HEK293T (cell line): ENCODE measurements around the gene APOA5.

ENCODE experiments used
- ARNT ChIP-seq: fragments of 450-650 bp; IDR thresholded peaks from 2 replicates; pipeline ENCODE4 v1.6.1; 2017; ENCODE audit warnings: mild to moderate bottlenecking
- BHLHE40 ChIP-seq: fragments of 450-650 bp; IDR thresholded peaks from 2 replicates; pipeline ENCODE4 v1.6.1; 2016; ENCODE audit warnings: mild to moderate bottlenecking, moderate library complexity, borderline replicate concordance
- ELF4 ChIP-seq: fragments of 450-650 bp; IDR thresholded peaks from 2 replicates; pipeline ENCODE4 v1.6.1; 2017; ENCODE audit warnings: antibody characterized with exemption
- FOXA1 ChIP-seq: fragments of 450-650 bp; IDR thresholded peaks from 2 replicates; pipeline ENCODE4 v1.6.1; 2016; ENCODE audit warnings: mild to moderate bottlenecking
- FOXK2 ChIP-seq: fragments of 450-650 bp; IDR thresholded peaks from 2 replicates; pipeline ENCODE4 v1.6.1; 2016; ENCODE audit warnings: mild to moderate bottlenecking
- FOXM1 ChIP-seq: fragments of 450-650 bp; IDR thresholded peaks from 2 replicates; pipeline ENCODE4 v1.6.1; 2017; ENCODE audit warnings: mild to moderate bottlenecking, borderline replicate concordance
- L3MBTL2 ChIP-seq: fragments of 450-650 bp; conservative IDR thresholded peaks from 2 replicates; pipeline ENCODE4 v1.6.1; 2016; ENCODE audit warnings: mild to moderate bottlenecking
- NFRKB ChIP-seq: fragments of 450-650 bp; IDR thresholded peaks from 2 replicates; pipeline ENCODE4 v1.6.1; 2016; ENCODE audit warnings: mild to moderate bottlenecking, moderate library complexity
- SP1 ChIP-seq: fragments of 450-650 bp; IDR thresholded peaks from 2 replicates; pipeline ENCODE4 v1.6.1; 2017
- SUZ12 ChIP-seq: fragments of 450-650 bp; IDR thresholded peaks from 2 replicates; pipeline ENCODE4 v1.6.1; 2016; ENCODE audit warnings: mild to moderate bottlenecking
- TARDBP ChIP-seq: fragments of 450-650 bp; IDR thresholded peaks from 2 replicates; pipeline ENCODE4 v1.6.1; 2016
- ZNF384 ChIP-seq: fragments of 450-650 bp; IDR thresholded peaks from 2 replicates; pipeline ENCODE4 v1.6.1; 2016
- TF ChIP-seq, protein P1 (sequence below): fragments of 450-650 bp; IDR thresholded peaks from 2 replicates; pipeline ENCODE4 v1.6.1; 2016

GRCh38 chr11:116831790-116832349 lies 40.2 kb upstream of the APOA5 start:
- no peak for TF ChIP-seq SP1
- no peak for TF ChIP-seq L3MBTL2
- TF ChIP-seq ARNT: no peak
- TF ChIP-seq FOXK2: no peak
- TF ChIP-seq ZNF384: no peak
- no peak for TF ChIP-seq ELF4
- TF ChIP-seq FOXM1: no peak
- no peak for TF ChIP-seq TARDBP
- TF ChIP-seq BHLHE40: no peak
- TF ChIP-seq FOXA1: no peak
- TF ChIP-seq SUZ12: no peak
- TF ChIP-seq NFRKB: no peak
- TF ChIP-seq, protein P1, sequence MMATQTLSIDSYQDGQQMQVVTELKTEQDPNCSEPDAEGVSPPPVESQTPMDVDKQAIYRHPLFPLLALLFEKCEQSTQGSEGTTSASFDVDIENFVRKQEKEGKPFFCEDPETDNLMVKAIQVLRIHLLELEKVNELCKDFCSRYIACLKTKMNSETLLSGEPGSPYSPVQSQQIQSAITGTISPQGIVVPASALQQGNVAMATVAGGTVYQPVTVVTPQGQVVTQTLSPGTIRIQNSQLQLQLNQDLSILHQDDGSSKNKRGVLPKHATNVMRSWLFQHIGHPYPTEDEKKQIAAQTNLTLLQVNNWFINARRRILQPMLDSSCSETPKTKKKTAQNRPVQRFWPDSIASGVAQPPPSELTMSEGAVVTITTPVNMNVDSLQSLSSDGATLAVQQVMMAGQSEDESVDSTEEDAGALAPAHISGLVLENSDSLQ: no peak
